KBM-7 (cell line): ENCODE measurements around the gene LZTR1.
A peak's percentile ranks its signal among the peaks of the same experiment; 100 is the strongest.
"Not testable (repeated sequence)": the region's sequence is repeated elsewhere in the genome, so short reads cannot be mapped to it uniquely, and the experiment has no call there.

Experiments used
- DNase-seq: peaks from one replicate; pipeline ENCODE4 v3.0.0-alpha.2; 2015
- in situ Hi-C: fragments of 300-500 bp; cut with MboI; formaldehyde crosslinking; loops from 2 replicates; pipeline ENCODE4 v1.14.3; 2020; ENCODE audit warnings: low sequenced_read_pairs, low pct_unique_long_range_greater_than_20kb, mixed read lengths

The LZTR1 gene

GRCh38 chr22:21044931-21045584 is 63.0 kb downstream of the LZTR1 start:
- in situ Hi-C loops: no loop called here
- peak; percentile 9 for DNase-seq

- in situ Hi-C loops: no loop called here
- DNase-seq: peak; percentile 77
Measured at GRCh38 chr22:21045585-21046294, 63.6 kb downstream of the LZTR1 start, which contains the start of gene LRRC74B. Gene LRRC74B, plus strand, starts transcription at chr22:21045946. Its CDS starts 41 bp downstream, at chr22:21045987.

GRCh38 chr22:21047035-21047661 is 65.1 kb downstream of the LZTR1 start:
- in situ Hi-C loops: no loop called here
- no peak for DNase-seq

GRCh38 chr22:21047730-21048129 is 65.6 kb downstream of the LZTR1 start:
- DNase-seq: no peak
- in situ Hi-C loops: no loop called here

GRCh38 chr22:21048448-21048847 is 66.4 kb downstream of the LZTR1 start:
- DNase-seq, in situ Hi-C loops: not testable (repeated sequence)
